ENCODE data around the gene ITGAL. TPM values are rescaled to one million over a fixed set of nuclear protein-coding genes. Genes with fewer than 3 reads are reported as not detected.

Gene ITGAL
- total RNA-seq, 1 experiment from 2014 or later = not detected

DNA sequence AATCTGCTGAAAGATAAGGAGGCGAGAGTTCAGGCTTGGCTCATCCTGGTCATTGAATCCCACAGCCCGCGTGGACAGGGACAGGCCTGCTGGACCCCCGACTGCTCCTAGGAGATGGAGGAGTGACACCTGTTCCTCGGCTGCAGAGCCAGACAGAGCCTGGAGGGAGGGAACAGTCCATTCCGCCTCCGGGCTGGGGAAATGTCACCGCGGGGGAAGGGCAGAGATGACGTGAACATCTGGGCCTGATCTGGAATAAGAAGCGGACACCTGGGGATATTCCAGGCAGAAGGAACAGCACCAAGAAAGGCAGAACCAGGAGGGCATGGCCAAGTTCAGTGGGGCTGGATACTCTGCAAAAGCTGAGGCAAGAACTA lies 60.6 kb downstream of the ITGAL start:
- H3K4me1 ChIP-seq (ENCODE audit: insufficient read depth, low read length, poor library complexity, severe bottlenecking) = peaks cover 9% of the 10 kb centered on the region
- peaks cover 18% of the 10 kb centered on the region for H3K36me3 ChIP-seq (ENCODE audit: insufficient read depth, low read length, poor library complexity, severe bottlenecking)
- intact Hi-C loops (cut with micrococcal nuclease; ENCODE audit: unreplicated experiment) = no loop called here
- no peak overlapping the region for H3K27ac ChIP-seq (ENCODE audit: low read depth, low read length, poor library complexity, severe bottlenecking)
- H3K27me3 ChIP-seq (replicated peaks; ENCODE audit: insufficient read depth, low read depth, low read length, poor library complexity) = no peaks in the 10 kb centered on the region
- POLR2A ChIA-PET (ENCODE audit: low non-redundant PET) = no interaction called here
- no peaks in the 10 kb centered on the region for H3K9me3 ChIP-seq (ENCODE audit: low read depth, low read length, poor library complexity, severe bottlenecking)
- CTCF ChIA-PET = no interaction called here
- H3K4me3 ChIP-seq (ENCODE audit: low read depth, low read length, poor library complexity, severe bottlenecking) = peak overlapping the region; percentile 70
- no peak for DNase-seq (ENCODE audit: low spot score)
- no peak for TF ChIP-seq EZH2 (IDR thresholded peaks at IDR 0.05; ENCODE audit: borderline replicate concordance, low read depth, low read length, poor library complexity, severe bottlenecking)
- TF ChIP-seq, protein P1, sequence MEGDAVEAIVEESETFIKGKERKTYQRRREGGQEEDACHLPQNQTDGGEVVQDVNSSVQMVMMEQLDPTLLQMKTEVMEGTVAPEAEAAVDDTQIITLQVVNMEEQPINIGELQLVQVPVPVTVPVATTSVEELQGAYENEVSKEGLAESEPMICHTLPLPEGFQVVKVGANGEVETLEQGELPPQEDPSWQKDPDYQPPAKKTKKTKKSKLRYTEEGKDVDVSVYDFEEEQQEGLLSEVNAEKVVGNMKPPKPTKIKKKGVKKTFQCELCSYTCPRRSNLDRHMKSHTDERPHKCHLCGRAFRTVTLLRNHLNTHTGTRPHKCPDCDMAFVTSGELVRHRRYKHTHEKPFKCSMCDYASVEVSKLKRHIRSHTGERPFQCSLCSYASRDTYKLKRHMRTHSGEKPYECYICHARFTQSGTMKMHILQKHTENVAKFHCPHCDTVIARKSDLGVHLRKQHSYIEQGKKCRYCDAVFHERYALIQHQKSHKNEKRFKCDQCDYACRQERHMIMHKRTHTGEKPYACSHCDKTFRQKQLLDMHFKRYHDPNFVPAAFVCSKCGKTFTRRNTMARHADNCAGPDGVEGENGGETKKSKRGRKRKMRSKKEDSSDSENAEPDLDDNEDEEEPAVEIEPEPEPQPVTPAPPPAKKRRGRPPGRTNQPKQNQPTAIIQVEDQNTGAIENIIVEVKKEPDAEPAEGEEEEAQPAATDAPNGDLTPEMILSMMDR (conservative IDR thresholded peaks at IDR 0.05; ENCODE audit: low read depth, low read length) = no peak
- no TSS peak for BruUV-seq (replicated peaks)

DNA sequence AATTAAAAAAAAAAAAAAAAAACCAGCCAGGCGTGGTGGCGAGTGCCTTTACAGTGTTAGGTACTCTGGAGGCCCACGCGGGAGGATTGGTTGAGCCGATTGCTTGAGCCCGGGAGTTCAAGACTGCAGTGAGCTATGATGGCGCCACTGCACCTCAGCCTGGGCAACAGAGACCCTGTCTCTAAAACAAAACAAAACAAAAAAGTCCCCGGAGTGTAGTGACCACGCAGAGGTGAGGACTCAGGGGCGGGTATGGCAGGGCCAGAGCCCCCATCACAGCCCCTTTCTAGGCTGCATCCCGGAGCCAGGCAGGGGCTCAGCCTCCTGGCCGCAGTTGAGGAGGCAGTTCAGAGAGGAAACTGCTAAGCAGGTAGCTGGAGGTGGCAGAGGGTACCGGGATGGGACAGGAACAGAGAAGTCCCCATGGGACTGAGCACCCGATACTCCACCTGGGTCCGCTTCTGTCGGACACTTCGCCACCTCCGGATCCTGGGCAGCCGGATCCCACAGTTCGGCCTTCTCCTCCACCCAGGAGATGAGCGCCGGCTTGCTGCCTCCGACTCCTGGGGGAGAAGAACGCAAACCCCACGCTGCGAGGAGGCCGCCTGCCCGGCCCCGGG lies 61.3 kb downstream of the ITGAL start:
- intact Hi-C loops (cut with micrococcal nuclease; ENCODE audit: unreplicated experiment) = no loop called here
- no peaks in the 10 kb centered on the region for H3K9me3 ChIP-seq (ENCODE audit: low read depth, low read length, poor library complexity, severe bottlenecking)
- no TSS peak for BruUV-seq (replicated peaks)
- peaks cover 9% of the 10 kb centered on the region for H3K4me1 ChIP-seq (ENCODE audit: insufficient read depth, low read length, poor library complexity, severe bottlenecking)
- H3K4me3 ChIP-seq (ENCODE audit: low read depth, low read length, poor library complexity, severe bottlenecking) = peak overlapping the region; percentile 70
- CTCF ChIA-PET = interaction anchor here (0.6 kb wide), 1 partner anchor 35 kb away, joined by 3 read pairs; no protein-coding TSS in a partner anchor
- H3K27ac ChIP-seq (ENCODE audit: low read depth, low read length, poor library complexity, severe bottlenecking) = peak overlapping the region; percentile 93
- H3K36me3 ChIP-seq (ENCODE audit: insufficient read depth, low read length, poor library complexity, severe bottlenecking) = peaks cover 18% of the 10 kb centered on the region
- POLR2A ChIA-PET (ENCODE audit: low non-redundant PET) = no interaction called here
- no peaks in the 10 kb centered on the region for H3K27me3 ChIP-seq (replicated peaks; ENCODE audit: insufficient read depth, low read depth, low read length, poor library complexity)
- peak; percentile 27 for DNase-seq (ENCODE audit: low spot score)
- TF ChIP-seq EZH2 (IDR thresholded peaks at IDR 0.05; ENCODE audit: borderline replicate concordance, low read depth, low read length, poor library complexity, severe bottlenecking) = no peak
- TF ChIP-seq, protein P1 (conservative IDR thresholded peaks at IDR 0.05; ENCODE audit: low read depth, low read length) = no peak

DNA sequence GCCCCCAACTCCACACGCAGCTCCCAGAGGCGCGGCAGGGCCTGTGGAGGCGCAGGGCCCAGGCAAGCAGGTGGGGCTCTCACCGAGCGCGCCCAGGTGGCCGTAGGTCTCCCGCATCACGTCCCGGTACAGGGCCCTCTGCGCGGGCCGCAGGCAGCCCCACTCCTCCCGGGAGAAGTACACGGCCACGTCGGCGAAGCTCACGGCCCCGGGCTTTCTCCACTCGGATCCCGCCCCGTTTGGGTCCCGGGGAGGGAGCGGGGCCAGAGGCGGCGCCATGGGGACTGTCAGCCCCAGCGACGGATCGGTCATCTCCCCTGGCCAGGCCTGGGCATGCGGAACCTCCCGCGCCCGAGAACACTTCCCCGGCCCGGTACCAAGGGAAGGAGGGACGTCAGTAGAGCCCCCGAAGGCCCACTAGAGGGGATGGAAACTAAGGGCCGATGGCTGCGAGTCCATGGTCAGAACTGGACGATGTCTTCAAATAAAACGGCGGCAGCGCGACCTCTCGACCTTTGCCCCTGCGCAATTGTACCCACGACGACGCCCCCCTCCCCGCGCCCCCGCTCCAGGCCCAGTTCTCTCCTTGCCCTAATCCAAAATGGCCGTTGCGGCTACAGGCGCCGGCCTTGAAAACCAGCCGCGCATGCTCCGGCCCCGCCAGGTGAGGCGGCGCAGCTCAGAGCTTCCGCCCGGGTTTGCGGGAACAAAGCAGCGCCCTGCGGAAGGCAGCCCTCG lies 62.0 kb downstream of the ITGAL start, which contains the start of gene ZNF747:
TSS of gene ZNF747 (minus strand) at position 491 of the 738 bp plus-strand sequence. CDS start at position 312, 179 bp downstream.
- POLR2A ChIA-PET (ENCODE audit: low non-redundant PET) = interaction anchor here (0.6 kb wide), 1 partner anchor 10 kb away, joined by 4 read pairs; no protein-coding TSS in a partner anchor
- H3K36me3 ChIP-seq (ENCODE audit: insufficient read depth, low read length, poor library complexity, severe bottlenecking) = peaks cover 18% of the 10 kb centered on the region
- TF ChIP-seq, protein P1 (conservative IDR thresholded peaks at IDR 0.05; ENCODE audit: low read depth, low read length) = no peak
- no peak for TF ChIP-seq EZH2 (IDR thresholded peaks at IDR 0.05; ENCODE audit: borderline replicate concordance, low read depth, low read length, poor library complexity, severe bottlenecking)
- H3K27me3 ChIP-seq (replicated peaks; ENCODE audit: insufficient read depth, low read depth, low read length, poor library complexity) = no peaks in the 10 kb centered on the region
- TSS peak; percentile 54 for BruUV-seq (replicated peaks)
- H3K9me3 ChIP-seq (ENCODE audit: low read depth, low read length, poor library complexity, severe bottlenecking) = no peaks in the 10 kb centered on the region
- H3K27ac ChIP-seq (ENCODE audit: low read depth, low read length, poor library complexity, severe bottlenecking) = peak within 1 kb of the TSS; percentile 93
- CTCF ChIA-PET = interaction anchor here (0.6 kb wide), 1 partner anchor 34 kb away, joined by 3 read pairs; no protein-coding TSS in a partner anchor
- intact Hi-C loops (cut with micrococcal nuclease; ENCODE audit: unreplicated experiment) = loop anchor here (1.0 kb wide), 1 partner anchor 24 kb away; the partner anchor contains the start of gene ZNF764
- peak; percentile 90 for DNase-seq (ENCODE audit: low spot score)
- H3K4me1 ChIP-seq (ENCODE audit: insufficient read depth, low read length, poor library complexity, severe bottlenecking) = peaks cover 9% of the 10 kb centered on the region
- H3K4me3 ChIP-seq (ENCODE audit: low read depth, low read length, poor library complexity, severe bottlenecking) = peak within 1 kb of the TSS; percentile 70

Data from A673 (cell line).